HG02970 (cell line): ENCODE data around the gene PRSS27.

ENCODE experiments used
- ATAC-seq: cut with Tn5 transposase; IDR thresholded peaks from one replicate; pipeline ENCODE4 v1.9.1; 2021; ENCODE audit warnings: mild to moderate bottlenecking, moderate library complexity, moderate number of reproducible peaks; ENCODE audit not compliant: unreplicated experiment, low FRiP score

Gene PRSS27

DNA sequence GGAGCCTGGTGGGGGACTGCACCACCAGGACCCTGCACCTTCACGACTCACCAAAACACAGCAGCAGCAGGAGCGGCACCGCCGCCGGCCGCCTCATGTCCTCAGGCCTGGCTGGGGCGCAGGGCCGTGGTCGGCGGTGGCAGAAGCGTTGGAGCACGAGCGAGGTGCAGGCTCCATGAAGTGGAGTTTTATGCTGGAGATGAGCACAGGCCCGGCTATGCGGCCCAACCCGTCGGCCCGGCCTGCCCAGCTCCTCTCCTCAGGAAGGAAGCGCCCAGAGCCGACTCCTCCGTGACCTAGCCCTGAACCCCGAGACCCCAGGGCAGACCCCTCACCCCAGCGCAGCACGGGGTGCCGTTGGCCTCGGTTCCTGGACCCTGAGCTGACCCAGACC is at the start of gene PRSS27:
Gene PRSS27 (minus strand): TSS at position 161 of the 394 bp plus-strand sequence. CDS start 64 bp downstream, at position 97.
- ATAC-seq = no peak

DNA sequence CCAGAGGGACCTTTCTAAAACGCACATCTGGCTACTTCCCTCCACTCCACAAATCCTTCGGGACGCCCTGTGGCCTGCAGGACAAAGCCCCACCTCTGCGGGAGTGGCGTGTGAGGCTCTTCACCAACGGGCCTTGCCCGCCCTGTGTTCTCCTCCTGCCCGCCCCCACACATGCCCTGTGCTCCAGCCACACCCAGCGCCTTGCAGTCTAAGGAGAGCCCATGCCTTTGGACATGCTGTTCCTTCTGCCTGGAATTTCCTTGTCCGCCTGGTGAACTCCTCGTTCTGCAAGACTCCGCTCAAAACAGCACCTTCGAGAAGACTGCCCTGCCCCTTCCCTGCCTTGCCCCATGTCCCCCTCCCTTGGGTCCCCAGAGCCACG is 49.6 kb upstream of the PRSS27 start:
- no peak for ATAC-seq

DNA sequence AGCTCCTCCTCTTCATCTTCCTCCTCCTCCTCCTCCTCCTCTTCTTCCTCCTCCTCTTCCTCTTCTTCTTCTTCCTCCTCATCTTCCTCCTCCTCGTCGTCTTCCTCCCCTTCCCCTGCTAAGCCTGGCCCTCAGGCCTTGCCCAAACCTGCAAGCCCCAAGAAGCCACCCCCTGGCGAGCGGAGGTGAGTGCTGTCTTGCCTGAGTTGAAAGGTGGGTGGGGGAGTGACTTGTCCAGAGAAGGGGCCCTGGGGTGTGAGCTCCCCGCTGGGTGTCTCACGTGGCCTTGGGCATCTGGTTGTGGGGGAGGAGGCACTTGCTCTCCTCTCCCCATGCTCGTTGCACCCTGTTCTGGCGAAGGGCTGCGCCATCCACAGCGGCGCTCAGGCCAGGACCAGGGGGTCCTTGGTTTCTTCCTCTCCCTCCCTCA is 49.1 kb upstream of the PRSS27 start:
- no peak for ATAC-seq

DNA sequence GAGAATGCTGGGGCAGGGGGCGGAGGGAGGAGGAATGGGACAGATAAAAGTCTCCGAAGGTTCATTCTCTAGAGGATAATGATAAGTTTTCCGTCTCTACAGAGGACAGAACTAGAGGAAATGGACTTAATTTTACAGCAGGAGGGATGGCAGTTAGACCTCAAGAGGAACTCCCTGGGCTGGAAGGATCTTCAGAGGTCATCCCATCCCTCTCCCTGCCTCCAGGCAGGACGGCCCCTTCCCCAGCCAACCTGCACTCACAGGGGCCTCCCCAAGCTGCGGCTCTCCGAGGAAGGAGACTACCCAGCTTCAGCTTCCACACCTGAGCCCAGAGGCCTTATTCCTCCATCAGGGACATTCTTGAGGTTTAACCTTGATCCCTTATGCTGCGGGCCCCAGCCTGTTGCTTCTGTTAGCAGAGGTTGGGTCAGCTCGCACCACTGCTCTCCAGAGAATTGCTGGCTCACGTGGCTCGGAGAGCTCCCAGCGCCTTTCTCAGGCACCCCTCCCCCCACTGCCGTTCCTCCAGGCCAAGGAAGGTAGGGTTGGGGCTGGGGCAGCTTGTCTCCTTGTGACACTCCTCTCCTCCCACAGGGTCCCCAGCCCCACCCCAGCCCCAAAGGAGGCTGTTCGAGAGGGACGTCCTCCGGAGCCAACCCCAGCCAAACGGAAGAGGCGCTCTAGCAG is 48.5 kb upstream of the PRSS27 start:
- no peak for ATAC-seq

DNA sequence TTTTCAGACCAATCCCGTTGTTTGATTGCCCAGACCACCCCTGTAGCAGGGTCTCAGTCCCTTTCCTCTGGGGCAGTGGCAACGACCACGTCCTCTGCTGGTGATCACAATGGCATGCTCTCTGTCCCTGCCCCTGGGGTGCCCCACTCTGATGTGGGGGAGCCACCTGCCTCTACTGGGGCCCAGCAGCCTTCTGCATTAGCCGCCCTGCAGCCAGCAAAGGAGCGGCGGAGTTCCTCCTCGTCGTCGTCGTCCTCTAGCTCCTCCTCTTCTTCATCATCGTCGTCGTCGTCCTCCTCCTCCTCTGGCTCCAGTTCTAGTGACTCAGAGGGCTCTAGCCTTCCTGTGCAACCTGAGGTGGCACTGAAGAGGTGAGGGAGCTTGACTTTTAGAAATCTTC is 47.9 kb upstream of the PRSS27 start:
- no peak for ATAC-seq

DNA sequence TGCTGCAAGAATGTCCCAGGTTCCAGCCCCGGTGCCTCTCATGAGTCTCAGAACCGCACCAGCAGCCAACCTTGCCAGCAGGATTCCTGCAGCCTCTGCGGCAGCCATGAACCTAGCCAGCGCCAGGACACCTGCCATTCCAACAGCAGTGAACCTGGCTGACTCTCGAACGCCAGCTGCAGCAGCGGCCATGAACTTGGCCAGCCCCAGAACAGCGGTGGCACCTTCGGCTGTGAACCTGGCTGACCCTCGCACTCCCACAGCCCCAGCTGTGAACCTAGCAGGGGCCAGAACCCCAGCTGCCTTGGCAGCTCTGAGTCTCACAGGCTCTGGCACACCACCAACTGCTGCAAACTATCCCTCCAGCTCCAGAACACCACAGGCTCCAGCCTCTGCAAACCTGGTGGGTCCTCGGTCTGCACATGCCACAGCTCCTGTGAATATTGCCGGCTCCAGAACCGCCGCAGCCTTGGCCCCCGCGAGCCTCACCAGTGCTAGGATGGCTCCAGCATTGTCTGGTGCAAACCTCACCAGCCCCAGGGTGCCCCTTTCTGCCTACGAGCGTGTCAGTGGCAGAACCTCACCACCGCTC is 47.2 kb upstream of the PRSS27 start:
- ATAC-seq = no peak

DNA sequence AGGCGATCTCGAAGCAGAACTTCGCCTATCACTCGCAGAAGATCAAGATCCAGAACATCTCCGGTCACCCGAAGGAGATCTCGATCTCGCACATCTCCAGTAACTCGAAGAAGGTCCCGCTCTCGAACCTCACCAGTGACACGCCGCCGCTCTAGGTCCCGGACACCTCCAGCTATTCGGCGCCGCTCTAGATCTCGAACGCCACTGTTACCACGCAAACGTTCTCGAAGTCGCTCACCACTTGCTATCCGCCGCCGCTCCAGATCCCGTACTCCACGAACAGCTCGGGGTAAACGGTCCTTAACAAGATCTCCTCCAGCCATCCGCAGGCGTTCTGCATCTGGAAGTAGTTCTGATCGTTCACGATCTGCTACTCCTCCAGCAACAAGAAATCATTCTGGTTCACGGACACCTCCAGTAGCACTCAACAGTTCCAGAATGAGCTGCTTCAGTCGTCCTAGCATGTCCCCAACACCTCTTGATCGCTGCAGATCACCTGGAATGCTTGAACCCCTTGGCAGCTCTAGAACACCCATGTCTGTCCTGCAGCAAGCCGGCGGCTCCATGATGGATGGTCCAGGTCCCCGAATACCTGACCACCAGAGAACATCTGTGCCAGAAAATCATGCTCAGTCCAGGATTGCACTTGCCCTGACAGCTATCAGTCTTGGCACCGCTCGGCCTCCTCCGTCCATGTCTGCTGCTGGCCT is 46.6 kb upstream of the PRSS27 start:
- no peak for ATAC-seq

DNA sequence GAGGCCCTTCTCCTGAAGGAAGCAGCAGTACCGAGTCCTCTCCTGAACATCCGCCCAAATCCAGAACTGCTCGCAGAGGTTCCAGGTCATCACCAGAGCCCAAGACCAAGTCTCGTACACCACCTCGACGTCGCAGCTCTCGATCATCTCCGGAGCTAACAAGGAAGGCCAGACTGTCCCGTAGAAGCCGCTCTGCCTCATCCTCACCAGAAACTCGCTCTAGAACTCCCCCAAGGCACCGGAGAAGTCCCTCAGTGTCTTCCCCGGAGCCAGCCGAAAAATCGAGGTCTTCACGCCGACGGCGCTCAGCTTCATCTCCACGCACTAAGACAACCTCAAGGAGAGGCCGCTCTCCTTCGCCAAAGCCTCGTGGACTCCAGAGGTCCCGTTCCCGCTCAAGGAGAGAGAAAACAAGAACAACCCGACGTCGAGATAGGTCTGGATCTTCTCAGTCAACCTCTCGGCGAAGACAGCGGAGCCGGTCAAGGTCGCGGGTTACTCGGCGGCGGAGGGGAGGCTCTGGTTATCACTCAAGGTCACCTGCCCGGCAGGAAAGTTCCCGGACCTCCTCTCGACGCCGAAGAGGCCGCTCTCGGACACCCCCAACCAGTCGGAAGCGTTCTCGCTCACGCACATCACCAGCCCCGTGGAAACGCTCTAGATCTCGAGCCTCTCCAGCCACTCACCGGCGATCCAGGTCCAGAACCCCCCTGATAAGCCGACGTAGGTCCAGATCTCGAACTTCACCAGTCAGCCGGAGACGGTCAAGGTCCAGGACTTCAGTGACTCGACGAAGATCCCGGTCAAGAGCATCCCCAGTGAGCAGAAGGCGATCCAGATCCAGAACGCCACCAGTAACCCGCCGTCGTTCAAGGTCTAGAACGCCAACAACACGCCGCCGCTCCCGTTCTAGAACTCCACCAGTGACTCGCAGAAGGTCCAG is 45.7 kb upstream of the PRSS27 start:
- ATAC-seq = no peak

DNA sequence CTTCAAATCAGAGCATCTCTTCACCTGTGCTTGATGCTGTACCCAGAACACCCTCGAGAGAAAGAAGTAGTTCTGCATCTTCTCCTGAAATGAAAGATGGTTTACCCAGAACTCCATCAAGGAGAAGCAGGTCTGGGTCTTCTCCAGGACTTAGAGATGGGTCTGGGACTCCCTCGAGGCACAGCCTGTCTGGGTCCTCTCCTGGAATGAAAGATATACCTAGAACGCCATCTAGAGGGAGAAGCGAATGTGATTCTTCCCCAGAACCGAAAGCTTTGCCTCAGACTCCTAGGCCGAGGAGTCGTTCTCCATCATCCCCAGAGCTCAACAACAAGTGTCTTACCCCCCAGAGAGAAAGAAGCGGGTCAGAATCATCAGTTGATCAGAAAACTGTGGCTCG is 44.7 kb upstream of the PRSS27 start:
- no peak for ATAC-seq

DNA sequence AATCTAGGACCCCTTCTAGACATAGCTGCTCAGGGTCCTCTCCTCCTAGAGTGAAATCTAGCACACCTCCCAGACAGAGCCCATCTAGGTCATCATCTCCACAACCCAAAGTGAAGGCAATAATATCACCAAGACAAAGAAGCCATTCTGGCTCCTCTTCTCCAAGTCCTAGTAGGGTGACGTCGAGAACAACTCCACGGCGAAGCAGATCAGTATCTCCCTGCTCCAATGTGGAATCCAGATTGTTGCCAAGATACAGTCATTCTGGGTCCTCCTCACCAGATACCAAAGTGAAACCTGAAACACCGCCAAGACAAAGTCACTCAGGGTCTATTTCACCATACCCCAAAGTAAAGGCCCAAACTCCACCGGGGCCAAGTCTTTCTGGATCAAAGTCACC is 43.1 kb upstream of the PRSS27 start:
- ATAC-seq = no peak

DNA sequence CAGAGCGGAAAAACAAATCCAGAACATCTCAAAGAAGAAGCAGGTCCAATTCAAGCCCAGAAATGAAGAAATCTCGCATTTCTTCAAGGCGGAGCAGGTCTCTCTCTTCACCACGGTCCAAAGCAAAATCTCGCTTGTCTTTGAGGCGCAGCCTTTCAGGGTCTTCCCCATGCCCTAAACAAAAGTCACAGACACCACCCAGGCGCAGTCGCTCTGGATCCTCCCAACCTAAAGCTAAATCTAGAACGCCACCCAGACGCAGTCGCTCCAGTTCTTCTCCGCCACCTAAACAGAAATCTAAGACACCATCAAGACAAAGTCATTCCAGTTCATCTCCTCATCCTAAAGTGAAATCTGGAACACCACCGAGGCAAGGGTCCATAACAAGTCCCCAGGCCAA is 42.7 kb upstream of the PRSS27 start:
- ATAC-seq = no peak

DNA sequence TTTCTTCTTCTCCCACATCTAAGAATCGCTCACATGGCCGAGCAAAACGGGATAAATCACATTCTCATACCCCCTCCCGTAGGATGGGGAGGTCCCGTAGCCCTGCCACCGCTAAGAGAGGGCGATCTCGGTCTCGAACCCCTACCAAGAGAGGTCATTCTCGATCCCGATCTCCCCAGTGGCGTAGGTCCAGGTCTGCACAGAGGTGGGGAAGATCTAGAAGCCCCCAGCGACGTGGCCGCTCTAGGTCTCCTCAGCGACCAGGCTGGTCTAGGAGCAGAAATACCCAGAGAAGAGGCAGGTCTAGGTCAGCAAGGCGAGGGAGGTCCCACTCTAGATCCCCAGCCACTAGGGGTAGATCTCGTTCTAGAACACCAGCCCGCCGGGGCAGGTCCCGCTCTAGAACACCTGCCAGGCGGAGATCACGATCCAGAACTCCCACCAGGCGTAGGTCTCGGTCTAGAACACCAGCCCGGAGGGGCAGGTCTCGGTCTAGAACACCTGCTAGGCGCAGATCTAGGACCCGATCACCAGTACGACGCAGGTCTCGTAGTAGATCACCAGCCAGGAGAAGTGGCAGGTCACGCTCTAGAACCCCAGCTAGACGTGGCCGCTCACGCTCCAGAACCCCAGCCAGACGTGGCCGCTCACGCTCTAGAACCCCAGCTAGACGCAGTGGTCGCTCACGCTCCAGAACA is 42.0 kb upstream of the PRSS27 start:
- no peak for ATAC-seq

DNA sequence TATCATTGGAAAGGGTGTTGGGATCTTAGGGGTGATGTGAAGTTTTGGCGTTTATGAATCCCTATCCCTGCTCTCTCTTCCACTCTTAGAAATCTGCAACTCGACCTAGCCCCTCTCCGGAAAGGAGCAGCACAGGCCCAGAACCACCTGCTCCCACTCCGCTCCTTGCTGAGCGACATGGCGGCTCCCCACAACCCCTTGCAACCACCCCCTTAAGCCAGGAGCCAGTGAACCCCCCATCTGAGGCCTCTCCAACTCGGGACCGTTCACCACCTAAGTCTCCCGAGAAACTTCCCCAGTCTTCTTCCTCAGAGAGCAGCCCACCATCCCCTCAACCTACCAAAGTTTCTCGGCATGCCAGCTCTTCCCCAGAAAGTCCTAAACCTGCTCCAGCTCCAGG is 41.4 kb upstream of the PRSS27 start:
- ATAC-seq = no peak

DNA sequence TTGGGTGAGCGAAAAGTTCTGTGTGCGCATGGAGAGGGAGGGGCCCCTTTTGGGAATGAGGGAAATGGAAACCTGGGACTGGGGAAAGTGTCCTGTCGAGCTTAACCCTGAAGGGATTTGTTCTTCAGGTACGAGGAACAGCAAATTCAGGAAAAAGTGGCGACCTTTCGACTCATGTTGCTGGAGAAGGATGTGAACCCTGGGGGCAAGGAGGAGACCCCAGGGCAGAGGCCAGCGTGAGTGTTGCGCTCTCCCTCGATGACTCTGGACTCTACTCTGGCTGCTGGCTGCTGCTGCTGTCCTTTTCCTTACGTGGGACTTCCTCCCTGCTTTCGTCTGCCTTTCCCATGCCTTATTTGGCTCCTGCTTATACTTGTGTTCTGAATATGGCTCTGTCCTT is 37.3 kb upstream of the PRSS27 start:
- no peak for ATAC-seq

DNA sequence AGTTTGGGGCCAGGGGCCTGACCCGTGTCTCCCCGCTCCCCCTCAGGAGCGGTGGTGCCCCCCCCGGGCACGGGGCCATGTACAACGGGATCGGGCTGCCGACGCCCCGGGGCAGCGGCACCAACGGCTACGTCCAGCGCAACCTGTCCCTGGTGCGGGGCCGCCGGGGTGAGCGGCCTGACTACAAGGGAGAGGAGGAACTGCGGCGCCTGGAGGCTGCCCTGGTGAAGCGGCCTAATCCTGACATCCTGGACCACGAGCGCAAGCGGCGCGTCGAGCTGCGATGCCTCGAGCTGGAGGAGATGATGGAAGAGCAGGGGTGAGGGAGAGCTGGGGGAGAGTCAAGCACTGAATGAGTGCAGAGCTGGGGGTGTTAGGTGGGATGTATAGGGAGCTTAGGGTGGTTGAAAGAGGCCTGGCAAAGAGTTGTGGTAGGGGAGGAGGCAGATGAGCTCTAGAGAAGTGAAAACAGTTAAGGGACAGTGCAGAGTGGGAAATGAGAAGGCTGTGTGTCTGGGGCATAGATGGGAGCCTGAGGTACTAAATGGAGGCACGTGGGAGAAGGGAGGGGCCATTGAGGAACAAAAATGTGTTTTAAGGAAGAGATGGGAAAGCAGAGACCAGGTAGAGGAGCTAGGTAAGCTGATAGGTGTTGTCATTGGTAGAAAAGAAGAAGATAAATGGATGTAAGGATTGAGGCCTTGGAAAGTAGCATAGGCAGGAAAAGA is 36.4 kb upstream of the PRSS27 start:
- no peak for ATAC-seq

DNA sequence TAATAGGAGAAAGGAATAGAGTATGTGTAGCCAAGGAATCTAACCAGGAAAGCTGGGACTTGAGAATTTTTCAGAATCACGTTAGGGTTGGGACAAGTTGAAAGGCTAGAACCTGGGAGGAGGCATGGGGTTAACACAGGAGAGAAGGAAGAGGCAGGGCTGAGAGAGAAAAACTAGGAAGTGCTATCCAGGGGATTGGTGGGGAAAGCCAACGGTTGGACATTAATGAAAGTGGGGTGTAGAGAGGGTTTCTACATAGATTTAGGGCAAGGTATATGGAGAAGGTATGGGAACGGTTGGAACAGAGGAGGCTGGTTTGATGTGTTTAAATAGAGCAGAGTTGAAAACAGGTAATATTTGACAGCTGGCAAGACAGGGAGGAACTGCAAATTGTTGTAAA is 35.1 kb upstream of the PRSS27 start:
- no peak for ATAC-seq

DNA sequence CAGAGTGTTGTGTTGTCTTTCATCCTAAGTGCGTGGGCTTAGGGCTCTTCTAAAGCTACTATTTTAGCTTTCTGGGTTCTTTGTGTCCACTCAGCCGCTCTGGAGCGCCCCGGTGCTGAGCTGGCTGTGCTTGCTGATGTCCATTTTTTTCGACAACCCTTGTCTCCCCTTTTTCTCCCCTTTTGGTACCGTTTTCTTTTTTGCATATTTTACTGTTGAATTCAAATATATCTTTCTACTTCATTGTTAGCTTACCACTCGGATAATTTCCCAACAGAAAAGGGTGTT is 33.7 kb upstream of the PRSS27 start:
- no peak for ATAC-seq

DNA sequence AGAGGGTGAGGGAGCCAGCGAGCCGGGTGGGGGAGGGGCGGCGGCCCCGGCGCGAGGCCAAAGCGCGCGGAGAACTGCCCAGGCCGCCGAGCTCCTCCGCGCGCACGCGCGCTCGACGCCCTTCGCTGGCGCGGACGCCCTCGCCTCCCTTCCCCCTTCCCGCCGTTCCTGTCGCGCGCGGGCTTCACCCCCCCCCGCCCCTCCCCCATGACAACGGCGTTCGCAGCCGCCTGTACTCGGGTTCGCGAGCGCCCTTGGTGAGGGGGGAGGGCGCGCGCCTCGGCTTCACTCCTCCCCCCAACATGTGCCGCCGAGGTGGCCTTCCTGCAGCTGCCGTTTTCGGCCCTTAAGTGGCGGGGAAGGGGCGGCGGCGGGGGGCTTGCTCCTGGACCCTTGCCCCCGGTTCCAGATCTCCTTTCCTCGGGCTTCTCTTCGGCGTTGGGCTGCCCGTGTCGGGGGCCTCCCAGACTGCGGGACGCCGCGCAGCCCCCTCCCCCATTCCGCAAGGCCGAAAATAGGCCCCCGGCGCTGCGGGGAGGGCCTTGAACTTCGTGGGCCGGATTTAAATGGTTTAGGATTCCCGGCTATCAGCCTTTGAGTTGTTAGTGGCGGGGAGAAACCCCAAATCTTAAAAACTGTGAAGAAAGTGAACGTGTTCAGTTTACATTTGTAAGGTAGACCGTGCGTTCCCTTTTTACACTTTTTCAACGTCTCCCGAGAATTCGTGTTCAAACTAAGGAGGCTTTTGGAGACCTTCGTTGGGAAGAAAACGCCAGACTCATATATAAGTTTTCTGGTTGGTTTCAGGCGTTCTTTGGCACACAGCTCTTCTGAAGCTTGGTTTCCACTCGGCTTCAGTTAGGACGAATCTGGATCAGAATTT is 33.1 kb upstream of the PRSS27 start:
- ATAC-seq = peak; percentile 49
